ENCODE data around the gene ADAMTS17.

The ADAMTS17 gene

DNA sequence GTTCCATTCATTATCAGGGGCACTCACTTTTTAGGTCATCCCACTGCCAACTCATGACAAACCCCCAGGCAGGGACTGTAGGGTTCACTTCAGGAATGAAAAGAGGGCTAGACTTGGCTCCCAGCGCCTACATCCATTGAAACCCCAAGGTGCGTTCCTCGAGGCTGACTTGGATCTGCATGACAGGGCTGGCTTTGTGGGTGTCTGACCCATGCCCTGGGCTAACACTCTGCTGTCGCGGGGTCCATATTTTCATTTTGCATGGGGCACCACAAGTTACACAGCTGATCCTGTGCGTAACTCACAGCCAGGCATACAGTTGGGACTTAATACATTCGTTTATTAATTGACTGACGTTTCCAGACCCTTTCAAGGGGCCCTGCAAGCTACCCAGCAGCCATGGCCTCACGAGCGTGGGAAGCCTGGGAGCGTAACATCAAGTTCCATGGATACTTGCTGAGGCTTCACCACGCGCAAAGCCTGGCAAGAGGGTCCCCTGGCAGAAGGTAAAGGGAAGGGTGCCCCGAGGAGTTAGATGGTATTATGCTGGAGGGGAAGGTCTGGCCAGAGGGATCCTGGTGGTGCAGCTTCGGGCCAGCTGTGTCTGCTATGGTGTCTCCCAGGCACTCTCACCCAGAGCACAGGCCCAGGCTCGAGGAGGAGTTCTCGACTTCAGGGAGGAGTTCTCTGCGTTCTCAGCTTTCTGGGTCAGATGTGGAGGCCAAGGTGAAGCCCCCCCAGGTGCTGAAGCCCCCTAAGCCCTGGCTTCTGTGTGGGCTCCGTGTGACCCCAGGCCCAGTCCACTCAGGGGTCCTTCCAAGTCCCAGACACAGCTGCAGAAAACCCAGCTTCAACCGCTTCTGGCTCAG lies 85.4 kb downstream of the ADAMTS17 start:
- peaks cover 6% of the 10 kb centered on the region for H3K9me3 ChIP-seq (ENCODE audit: control insufficient read depth, insufficient read depth, low read depth, low read length)
- H3K27me3 ChIP-seq (ENCODE audit: control insufficient read depth, insufficient read depth, low read length), result no peaks in the 10 kb centered on the region
- no peaks in the 10 kb centered on the region for H3K36me3 ChIP-seq (ENCODE audit: control insufficient read depth, insufficient read depth, low read length)
- H3K4me1 ChIP-seq (ENCODE audit: control insufficient read depth, insufficient read depth, low read length), result no peaks in the 10 kb centered on the region
- no peak overlapping the region for H3K9ac ChIP-seq (ENCODE audit: low read length)
- H3K27ac ChIP-seq (ENCODE audit: low read depth, low read length), result no peak overlapping the region
- H3K4me3 ChIP-seq (ENCODE audit: low read depth, low read length), result no peak overlapping the region

GRCh38 chr15:100255644-100256043 lies 86.1 kb downstream of the ADAMTS17 start:
- Histone ChIP-seq H3K9ac (ENCODE audit: low read length) (no peak overlapping the region), H3K4me3 (ENCODE audit: low read depth, low read length) (no peak overlapping the region), H3K9me3 (ENCODE audit: control insufficient read depth, insufficient read depth, low read depth, low read length) (peaks cover 6% of the 10 kb centered on the region), H3K4me1 (ENCODE audit: control insufficient read depth, insufficient read depth, low read length) (no peaks in the 10 kb centered on the region), H3K27me3 (ENCODE audit: control insufficient read depth, insufficient read depth, low read length) (no peaks in the 10 kb centered on the region), H3K36me3 (ENCODE audit: control insufficient read depth, insufficient read depth, low read length) (no peaks in the 10 kb centered on the region), H3K27ac (ENCODE audit: low read depth, low read length) (no peak overlapping the region)

GRCh38 chr15:100254691-100255090 lies 87.1 kb downstream of the ADAMTS17 start:
- H3K27ac ChIP-seq (ENCODE audit: low read depth, low read length), result no peak overlapping the region
- peaks cover 6% of the 10 kb centered on the region for H3K9me3 ChIP-seq (ENCODE audit: control insufficient read depth, insufficient read depth, low read depth, low read length)
- H3K4me1 ChIP-seq (ENCODE audit: control insufficient read depth, insufficient read depth, low read length), result no peaks in the 10 kb centered on the region
- no peak overlapping the region for H3K4me3 ChIP-seq (ENCODE audit: low read depth, low read length)
- no peaks in the 10 kb centered on the region for H3K27me3 ChIP-seq (ENCODE audit: control insufficient read depth, insufficient read depth, low read length)
- H3K36me3 ChIP-seq (ENCODE audit: control insufficient read depth, insufficient read depth, low read length), result no peaks in the 10 kb centered on the region
- no peak overlapping the region for H3K9ac ChIP-seq (ENCODE audit: low read length)

GRCh38 chr15:100254285-100254684 lies 87.5 kb downstream of the ADAMTS17 start:
- Histone ChIP-seq H3K4me1 (ENCODE audit: control insufficient read depth, insufficient read depth, low read length) (no peaks in the 10 kb centered on the region), H3K27ac (ENCODE audit: low read depth, low read length) (no peak overlapping the region), H3K9ac (ENCODE audit: low read length) (no peak overlapping the region), H3K9me3 (ENCODE audit: control insufficient read depth, insufficient read depth, low read depth, low read length) (peaks cover 6% of the 10 kb centered on the region), H3K27me3 (ENCODE audit: control insufficient read depth, insufficient read depth, low read length) (no peaks in the 10 kb centered on the region), H3K36me3 (ENCODE audit: control insufficient read depth, insufficient read depth, low read length) (no peaks in the 10 kb centered on the region), H3K4me3 (ENCODE audit: low read depth, low read length) (no peak overlapping the region)

- Histone ChIP-seq H3K36me3 (ENCODE audit: control insufficient read depth, insufficient read depth, low read length) (no peaks in the 10 kb centered on the region), H3K4me3 (ENCODE audit: low read depth, low read length) (no peak overlapping the region), H3K9ac (ENCODE audit: low read length) (no peak overlapping the region), H3K27me3 (ENCODE audit: control insufficient read depth, insufficient read depth, low read length) (no peaks in the 10 kb centered on the region), H3K27ac (ENCODE audit: low read depth, low read length) (no peak overlapping the region), H3K4me1 (ENCODE audit: control insufficient read depth, insufficient read depth, low read length) (no peaks in the 10 kb centered on the region), H3K9me3 (ENCODE audit: control insufficient read depth, insufficient read depth, low read depth, low read length) (peaks cover 6% of the 10 kb centered on the region)
These were observed 88.1 kb downstream of the ADAMTS17 start for GRCh38 chr15:100253640-100254039.

GRCh38 chr15:100252779-100253417 lies 88.9 kb downstream of the ADAMTS17 start:
- H3K9ac ChIP-seq (ENCODE audit: low read length), result no peak overlapping the region
- no peaks in the 10 kb centered on the region for H3K27me3 ChIP-seq (ENCODE audit: control insufficient read depth, insufficient read depth, low read length)
- peaks cover 2% of the 10 kb centered on the region for H3K9me3 ChIP-seq (ENCODE audit: control insufficient read depth, insufficient read depth, low read depth, low read length)
- no peak overlapping the region for H3K4me3 ChIP-seq (ENCODE audit: low read depth, low read length)
- no peak overlapping the region for H3K27ac ChIP-seq (ENCODE audit: low read depth, low read length)
- no peaks in the 10 kb centered on the region for H3K36me3 ChIP-seq (ENCODE audit: control insufficient read depth, insufficient read depth, low read length)
- no peaks in the 10 kb centered on the region for H3K4me1 ChIP-seq (ENCODE audit: control insufficient read depth, insufficient read depth, low read length)

DNA sequence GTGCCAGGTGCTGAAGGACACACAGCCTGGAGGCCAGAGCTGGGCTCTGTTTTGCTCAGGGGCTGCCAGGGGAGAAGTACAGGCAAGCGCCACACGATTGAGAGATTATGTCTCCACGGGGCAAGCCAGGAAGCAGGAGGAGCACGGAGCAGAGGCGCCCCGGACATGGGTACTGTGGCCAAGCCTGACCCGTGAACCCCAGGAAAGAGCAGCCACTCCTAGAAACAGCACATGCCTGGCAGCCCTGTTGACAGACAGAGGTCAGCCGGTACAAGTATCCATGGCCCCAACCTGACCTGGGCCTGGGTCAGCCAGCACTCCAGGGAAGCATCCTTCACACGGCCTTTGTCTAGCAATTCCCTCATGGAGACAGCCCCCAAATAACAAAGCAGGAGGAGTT lies 89.4 kb downstream of the ADAMTS17 start:
- Histone ChIP-seq H3K27ac (ENCODE audit: low read depth, low read length) (no peak overlapping the region), H3K4me3 (ENCODE audit: low read depth, low read length) (no peak overlapping the region), H3K9ac (ENCODE audit: low read length) (no peak overlapping the region), H3K4me1 (ENCODE audit: control insufficient read depth, insufficient read depth, low read length) (no peaks in the 10 kb centered on the region), H3K36me3 (ENCODE audit: control insufficient read depth, insufficient read depth, low read length) (no peaks in the 10 kb centered on the region), H3K27me3 (ENCODE audit: control insufficient read depth, insufficient read depth, low read length) (no peaks in the 10 kb centered on the region), H3K9me3 (ENCODE audit: control insufficient read depth, insufficient read depth, low read depth, low read length) (no peaks in the 10 kb centered on the region)

DNA sequence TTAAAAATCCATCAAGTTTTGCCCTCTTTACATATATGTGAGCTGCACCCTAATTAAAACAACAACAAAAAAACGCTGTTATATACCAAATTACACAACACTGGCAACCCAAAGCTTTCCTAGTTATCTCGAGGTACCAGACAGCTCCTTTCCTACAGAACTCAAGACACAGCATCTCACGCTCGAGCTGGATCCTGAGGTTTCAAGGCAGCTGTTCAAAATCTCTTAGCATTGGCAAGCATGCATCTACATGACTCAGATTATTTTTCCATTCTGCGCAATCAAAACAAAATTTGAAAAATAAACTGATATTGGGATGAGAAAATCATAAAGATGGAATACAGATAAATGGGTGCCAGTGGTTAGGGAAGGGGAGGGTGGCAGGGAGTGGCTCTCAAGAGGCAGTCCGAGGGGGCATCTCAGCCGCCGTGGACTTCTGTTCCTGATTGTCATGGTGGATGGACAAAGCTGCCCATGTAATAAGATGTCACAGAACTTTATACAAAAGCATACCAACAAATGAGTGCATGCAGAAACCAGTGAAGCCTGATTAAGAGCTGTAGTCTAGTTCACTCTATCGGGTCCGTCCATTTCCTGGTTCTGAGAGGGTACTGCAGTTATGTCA lies 91.5 kb downstream of the ADAMTS17 start:
- no peaks in the 10 kb centered on the region for H3K9me3 ChIP-seq (ENCODE audit: control insufficient read depth, insufficient read depth, low read depth, low read length)
- no peaks in the 10 kb centered on the region for H3K4me1 ChIP-seq (ENCODE audit: control insufficient read depth, insufficient read depth, low read length)
- no peak overlapping the region for H3K9ac ChIP-seq (ENCODE audit: low read length)
- H3K27me3 ChIP-seq (ENCODE audit: control insufficient read depth, insufficient read depth, low read length), result no peaks in the 10 kb centered on the region
- H3K36me3 ChIP-seq (ENCODE audit: control insufficient read depth, insufficient read depth, low read length), result no peaks in the 10 kb centered on the region
- H3K4me3 ChIP-seq (ENCODE audit: low read depth, low read length), result no peak overlapping the region
- H3K27ac ChIP-seq (ENCODE audit: low read depth, low read length), result no peak overlapping the region

DNA sequence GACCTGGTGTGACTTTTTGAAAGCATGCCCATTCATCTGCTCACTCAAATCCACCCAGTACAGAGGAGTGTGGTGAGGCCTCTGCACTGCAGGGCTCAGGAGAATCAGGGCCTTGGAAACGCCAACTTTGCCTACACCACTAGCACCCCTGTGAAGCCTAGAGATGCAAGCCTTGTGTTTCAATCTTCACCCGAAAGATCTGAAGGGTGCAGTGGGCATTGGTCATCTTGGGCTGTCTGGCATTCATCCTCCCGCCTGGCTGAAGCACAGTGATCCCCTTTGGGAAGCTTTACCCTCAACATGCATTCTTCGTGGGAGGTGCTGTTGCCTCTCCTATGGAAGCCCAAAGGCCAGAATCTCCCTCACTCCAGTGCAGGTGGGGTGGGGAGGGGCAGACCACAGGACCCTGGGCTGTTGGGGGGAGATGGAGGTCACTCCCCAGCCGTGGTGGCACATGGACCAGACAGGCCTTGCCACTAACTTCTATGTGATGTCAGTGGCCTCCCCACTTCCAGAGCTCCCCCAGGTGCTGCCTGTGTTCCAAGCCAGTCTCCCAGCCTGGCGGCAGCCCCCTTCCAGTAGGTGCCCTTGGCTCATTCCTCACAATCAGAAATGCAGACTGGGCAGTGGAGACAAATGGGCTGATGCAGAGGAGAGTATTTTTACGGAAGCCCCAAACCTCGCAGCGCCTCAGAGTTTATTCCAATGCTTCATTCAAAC lies 92.5 kb downstream of the ADAMTS17 start:
- Histone ChIP-seq H3K4me1 (ENCODE audit: control insufficient read depth, insufficient read depth, low read length) (no peaks in the 10 kb centered on the region), H3K27me3 (ENCODE audit: control insufficient read depth, insufficient read depth, low read length) (no peaks in the 10 kb centered on the region), H3K27ac (ENCODE audit: low read depth, low read length) (no peak overlapping the region), H3K36me3 (ENCODE audit: control insufficient read depth, insufficient read depth, low read length) (no peaks in the 10 kb centered on the region), H3K9ac (ENCODE audit: low read length) (no peak overlapping the region), H3K9me3 (ENCODE audit: control insufficient read depth, insufficient read depth, low read depth, low read length) (no peaks in the 10 kb centered on the region), H3K4me3 (ENCODE audit: low read depth, low read length) (no peak overlapping the region)

GRCh38 chr15:100248236-100248635 lies 93.5 kb downstream of the ADAMTS17 start:
- H3K27ac ChIP-seq (ENCODE audit: low read depth, low read length), result no peak overlapping the region
- no peaks in the 10 kb centered on the region for H3K4me1 ChIP-seq (ENCODE audit: control insufficient read depth, insufficient read depth, low read length)
- H3K36me3 ChIP-seq (ENCODE audit: control insufficient read depth, insufficient read depth, low read length), result no peaks in the 10 kb centered on the region
- no peak overlapping the region for H3K4me3 ChIP-seq (ENCODE audit: low read depth, low read length)
- H3K9ac ChIP-seq (ENCODE audit: low read length), result no peak overlapping the region
- no peaks in the 10 kb centered on the region for H3K27me3 ChIP-seq (ENCODE audit: control insufficient read depth, insufficient read depth, low read length)
- no peaks in the 10 kb centered on the region for H3K9me3 ChIP-seq (ENCODE audit: control insufficient read depth, insufficient read depth, low read depth, low read length)

Data from HUES6 (cell line).